GM18873 (cell line): ENCODE results near the gene CIAO3.
"Not testable (repeated sequence)": the region's sequence is repeated elsewhere in the genome, so short reads cannot be mapped to it uniquely, and the experiment has no call there.

Experiments used
- ATAC-seq: cut with Tn5 transposase; IDR thresholded peaks from one replicate; pipeline ENCODE4 v1.9.1; 2021; ENCODE audit warnings: mild to moderate bottlenecking, moderate library complexity, moderate number of reproducible peaks; ENCODE audit not compliant: unreplicated experiment, low FRiP score

CIAO3 gene

GRCh38 chr16:776824-777223, 36.0 kb upstream of the CIAO3 start:
- no peak for ATAC-seq

GRCh38 chr16:776298-776697, 35.5 kb upstream of the CIAO3 start:
- ATAC-seq: not testable (repeated sequence)

GRCh38 chr16:775236-775796, 34.5 kb upstream of the CIAO3 start:
- ATAC-seq: no peak

DNA sequence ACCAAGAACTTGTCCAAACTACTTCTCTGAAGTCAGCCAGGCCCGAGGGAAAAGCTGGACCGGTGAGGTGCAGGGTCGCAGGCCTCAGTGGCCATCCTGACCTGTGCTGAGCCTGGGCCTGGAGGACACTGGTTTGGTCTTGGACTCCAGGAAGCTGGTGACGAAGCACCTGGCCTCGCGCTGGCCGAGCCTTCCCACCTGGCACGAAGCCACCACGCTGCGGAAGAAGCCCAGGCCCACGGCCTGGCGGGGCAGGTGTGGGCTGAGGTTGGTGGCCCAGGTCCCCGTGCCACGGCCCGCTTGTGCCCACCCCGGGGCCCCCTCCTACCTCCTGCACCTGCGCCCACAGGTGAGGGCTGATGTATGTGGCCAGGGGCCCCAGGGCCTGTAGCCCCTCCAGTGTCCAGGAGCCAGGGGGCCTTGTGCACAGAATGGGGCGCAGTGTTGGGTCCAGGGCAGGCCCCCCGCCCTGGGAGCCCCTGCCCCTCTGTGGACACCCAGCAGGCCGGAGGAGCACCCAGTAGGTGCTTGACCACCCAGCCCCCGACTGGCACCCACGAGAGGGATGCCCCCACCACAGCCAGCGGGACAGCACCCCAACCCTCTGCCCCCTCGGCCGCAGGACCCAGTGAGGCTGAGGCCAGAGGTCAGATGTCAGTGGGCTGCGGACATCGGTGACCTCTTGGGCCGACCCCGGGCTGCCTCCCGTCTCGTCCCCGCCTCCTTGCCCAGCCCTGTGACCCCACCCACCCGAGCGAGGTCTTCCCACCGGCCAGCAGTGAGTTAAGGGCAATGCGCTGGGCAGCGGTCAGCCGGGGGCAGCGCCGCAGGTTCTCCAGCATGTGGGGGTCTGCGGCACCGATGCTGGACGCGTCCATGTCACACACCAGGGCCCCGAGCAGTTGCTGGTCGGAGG, 33.5 kb upstream of the CIAO3 start:
- ATAC-seq: no peak

DNA sequence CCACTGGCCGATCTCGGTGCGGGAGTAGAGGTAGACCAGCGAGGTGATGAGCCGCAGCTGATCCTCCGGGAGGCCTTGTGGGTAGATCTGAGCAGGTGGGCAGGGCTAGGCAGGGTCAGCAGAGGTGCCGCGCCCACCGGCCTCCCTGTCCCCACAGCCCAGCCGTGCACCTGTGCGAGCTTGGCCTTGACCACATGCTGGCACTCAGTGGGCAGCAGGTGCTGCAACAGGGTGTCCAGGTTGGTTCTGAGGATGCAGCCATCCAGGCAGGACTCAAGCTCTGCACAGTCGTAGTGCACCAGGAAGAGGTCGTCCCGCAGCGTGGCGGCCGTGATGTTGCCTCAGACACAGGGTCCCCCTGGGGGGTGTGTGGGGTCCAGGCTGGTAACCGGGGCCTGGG, 32.2 kb upstream of the CIAO3 start:
- ATAC-seq: no peak

DNA sequence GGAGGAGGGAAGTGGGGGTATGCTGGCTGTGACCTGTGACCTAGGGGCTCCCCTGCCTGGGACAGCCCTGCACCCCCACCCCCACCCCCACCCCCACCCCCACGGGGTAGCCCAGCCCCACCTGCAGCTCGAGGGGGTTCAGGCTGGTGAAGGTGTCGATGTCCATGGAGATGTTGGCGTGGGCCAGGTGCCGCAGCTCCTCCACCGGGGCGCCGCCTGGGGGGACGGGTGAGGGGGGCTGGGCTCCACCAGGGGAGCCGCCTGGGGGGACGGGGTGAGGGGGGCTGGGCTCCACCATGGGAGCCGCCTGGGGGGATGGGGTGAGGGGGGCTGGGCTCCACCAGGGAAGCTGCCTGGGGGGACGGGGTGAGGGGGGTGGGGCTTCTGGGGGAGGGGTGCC, 29.6 kb upstream of the CIAO3 start:
- no peak for ATAC-seq

DNA sequence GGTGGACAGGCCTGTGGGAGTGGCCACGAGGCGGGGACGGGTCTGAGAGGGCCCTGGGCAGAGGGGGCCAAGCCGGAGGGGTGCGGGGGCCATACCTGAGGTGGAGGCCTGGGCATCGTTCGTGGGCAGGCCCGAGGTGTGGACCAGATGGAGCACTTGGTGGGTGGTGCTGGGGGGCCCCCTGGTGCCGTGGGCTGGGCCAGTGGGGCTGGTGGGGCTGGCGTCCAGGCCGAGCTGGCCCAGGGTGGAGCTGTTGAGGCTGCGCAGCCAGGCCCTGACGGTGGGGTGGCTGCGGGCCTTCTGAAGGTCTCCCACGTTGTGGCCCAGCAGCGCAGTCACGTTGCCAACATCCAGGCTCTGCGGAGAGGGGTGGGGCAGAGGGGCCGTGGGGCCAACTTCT, 29.1 kb upstream of the CIAO3 start:
- no peak for ATAC-seq

DNA sequence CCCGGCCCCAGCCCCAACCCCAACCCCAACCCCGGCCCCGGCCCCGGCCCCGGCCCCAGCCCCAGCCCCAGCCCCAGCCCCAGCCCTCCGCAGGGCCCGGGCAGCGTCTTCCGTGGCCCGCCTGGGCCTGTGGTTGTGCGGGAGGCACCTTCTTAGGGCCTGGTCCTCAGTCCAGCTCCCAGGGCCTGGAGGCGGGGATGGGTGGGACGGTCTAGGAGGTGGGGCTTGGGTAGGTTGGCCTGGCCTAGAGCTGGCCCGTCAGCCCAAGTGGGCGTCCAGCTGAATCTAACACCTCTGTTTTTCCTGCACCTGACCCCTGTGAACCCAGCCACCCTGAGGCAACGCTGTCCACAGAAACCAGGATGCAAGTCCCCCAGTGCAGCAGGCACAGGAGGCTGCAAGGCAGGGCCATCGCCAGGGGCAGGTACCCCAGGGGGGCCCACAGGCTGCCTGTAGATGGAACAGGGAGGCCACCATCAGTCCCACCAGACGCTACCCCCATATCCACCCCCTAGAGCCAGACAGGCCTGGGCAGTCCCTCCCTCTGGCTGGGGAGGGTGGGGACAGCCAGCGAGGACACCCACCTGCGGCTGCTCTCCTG, 28.5 kb upstream of the CIAO3 start:
- no peak for ATAC-seq

- ATAC-seq: no peak
Observed at GRCh38 chr16:768428-768827, 27.6 kb upstream of the CIAO3 start.

DNA sequence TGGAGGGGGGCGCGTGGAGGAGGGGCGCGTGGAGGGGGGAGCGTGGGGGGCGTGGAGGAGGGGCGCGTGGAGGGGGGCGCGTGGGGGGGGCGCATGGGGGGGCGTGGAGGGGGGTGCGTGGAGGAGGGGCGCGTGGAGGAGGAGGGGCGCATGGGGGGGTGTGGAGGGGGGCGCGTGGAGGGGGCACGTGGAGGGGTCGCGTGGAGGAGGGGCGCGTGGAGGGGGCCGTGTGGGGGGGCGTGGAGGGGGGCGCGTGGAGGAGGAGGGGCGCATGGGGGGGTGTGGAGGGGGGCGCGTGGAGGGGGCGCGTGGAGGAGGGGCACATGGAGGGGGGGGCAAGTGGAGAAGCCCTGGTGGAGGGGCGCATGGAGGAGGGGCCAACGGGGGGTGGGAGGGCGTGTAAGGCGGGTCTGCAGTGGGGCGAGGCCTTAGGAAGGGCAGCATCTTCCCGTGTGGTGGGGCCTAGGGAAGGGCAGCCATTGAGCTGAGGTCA, 27.0 kb upstream of the CIAO3 start:
- ATAC-seq: no peak

DNA sequence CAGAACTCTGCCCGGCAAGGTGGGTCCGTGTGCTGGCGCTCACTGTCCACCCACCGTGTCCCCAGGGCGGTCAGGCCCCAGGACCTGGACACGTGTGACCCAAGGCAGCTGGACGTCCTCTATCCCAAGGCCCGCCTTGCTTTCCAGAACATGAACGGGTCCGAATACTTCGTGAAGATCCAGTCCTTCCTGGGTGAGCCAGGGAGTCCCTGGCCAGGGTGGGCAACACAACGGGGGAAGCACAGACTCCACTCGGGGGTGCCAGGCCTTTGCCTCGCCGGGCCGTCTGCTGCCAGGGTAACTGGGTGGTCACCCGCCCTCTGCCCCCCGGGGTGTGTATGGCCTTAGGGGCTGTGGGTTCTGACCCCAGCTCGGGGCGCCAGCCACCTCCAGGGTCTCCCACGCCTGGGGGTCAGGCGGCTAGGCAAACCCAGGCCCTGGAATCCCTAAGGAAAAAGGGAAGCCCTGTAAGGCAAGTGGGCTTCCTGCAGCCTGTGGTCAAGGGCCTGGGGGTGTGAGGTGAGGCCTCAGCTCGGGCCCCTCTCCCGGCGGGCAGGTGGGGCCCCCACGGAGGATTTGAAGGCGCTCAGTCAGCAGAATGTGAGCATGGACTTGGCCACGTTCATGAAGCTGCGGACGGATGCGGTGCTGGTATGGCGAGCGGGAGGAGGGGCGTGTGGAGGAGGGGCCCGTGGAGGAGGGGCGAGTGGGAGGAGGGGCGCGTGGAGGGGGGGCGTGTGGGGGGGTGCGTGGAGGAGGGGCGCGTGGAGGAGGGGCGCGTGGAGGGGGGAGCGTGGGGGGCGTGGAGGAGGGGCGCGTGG, 26.2 kb upstream of the CIAO3 start:
- no peak for ATAC-seq

GRCh38 chr16:766008-766819, 25.4 kb upstream of the CIAO3 start:
- no peak for ATAC-seq

GRCh38 chr16:765488-765865, 24.7 kb upstream of the CIAO3 start:
- ATAC-seq: no peak

DNA sequence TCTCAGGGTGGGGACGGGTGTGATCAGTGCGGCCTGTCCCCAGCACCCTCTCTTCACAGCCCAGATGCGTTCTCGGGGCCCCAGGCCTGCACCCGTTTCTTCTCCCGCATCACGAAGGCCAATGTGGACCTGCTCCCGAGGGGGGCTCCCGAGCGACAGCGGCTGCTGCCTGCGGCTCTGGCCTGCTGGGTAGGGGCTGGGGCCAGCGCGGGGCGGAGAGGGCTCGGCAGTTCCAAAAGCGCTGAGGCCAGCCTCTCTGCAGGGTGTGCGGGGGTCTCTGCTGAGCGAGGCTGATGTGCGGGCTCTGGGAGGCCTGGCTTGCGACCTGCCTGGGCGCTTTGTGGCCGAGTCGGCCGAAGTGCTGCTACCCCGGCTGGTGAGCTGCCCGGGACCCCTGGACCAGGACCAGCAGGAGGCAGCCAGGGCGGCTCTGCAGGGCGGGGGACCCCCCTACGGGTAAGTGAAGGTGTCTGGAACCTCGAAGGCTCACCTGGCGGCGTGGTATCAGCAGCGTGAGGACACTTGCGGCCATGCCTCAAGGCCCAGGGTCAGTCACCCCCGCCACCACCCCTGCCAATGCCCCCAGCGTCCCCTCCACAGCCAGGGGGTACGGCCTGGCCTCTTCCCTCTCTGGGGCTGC, 24.2 kb upstream of the CIAO3 start:
- ATAC-seq: no peak

DNA sequence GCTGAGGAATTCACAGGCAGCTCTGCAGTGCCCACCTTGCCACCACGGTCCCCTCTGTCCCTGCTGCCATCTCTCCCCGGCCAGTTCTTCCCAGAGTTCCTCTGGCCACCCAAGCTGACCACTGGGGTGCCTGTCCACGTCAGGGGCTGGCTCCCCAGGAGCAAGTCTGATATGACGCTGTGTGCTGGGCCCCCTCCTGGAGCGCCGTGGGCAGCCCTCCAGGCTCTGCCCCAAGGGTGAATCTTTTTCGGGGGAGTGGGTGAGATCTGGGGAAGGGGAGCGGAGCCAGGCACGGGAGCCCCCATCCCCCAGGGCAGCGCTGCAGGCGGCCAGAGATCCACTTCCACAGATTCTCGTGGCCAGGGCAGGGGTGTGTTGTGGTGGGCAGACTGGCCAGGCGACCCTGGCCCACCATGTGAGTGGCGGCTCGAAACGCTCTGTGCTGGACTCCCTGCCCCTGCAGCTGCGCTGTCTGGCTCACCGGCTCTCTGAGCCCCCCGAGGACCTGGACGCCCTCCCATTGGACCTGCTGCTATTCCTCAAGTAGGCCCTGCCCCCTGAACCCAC, 23.5 kb upstream of the CIAO3 start:
- no peak for ATAC-seq

- no peak for ATAC-seq
Observed at GRCh38 chr16:763369-764183, 22.8 kb upstream of the CIAO3 start.

DNA sequence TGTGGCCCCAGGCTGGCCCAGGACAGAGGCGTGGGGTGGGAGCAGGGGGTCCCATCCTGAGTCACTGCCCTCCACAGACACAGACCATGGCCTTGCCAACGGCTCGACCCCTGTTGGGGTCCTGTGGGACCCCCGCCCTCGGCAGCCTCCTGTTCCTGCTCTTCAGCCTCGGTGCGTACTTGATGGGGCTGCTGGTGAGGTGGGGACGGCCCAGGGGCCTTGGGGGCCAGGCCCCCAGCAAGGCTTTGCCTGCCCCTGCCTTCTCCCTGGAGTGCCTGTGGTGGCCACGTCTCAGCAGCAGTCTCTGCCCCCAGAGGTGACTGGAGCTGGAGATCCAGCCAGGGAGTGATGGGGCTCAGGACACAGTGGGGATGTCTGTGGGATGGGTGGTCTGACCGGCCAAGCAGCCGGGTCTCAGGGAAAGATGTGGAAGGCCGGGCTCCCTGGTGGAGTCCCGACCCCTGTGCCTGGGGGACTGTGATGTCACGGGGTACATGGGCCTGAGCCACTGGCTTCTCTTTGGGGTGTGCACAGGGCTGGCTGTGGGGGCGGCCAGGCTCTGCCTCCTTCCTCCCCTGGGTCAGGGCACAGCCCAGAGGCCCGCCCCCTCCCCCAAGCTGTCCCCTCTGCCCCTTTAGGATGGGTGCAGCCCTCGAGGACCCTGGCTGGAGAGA, 21.9 kb upstream of the CIAO3 start:
- no peak for ATAC-seq
